Esophagus squamous epithelium (tissue), 4 donors: Measurements from ENCODE around the gene OBP2A.

Source experiments
- POLR2A ChIP-seq, 4 donors: fragments of 450-650 bp; IDR thresholded peaks; one replicate each; pipeline ENCODE4 v1.6.1; 2017; ENCODE audit warnings: antibody characterized with exemption in 4 of 4, mild to moderate bottlenecking in 4 of 4, moderate library complexity in 3 of 4
- TF ChIP-seq, protein P1 (sequence below), 6 experiments: fragments of 450-650 bp in 4 of 6; fragments of 200-600 bp in 2 of 6; sonication (generic) in 2 of 6; IDR thresholded peaks; one replicate each; pipeline ENCODE4 v1.5.1; 2016 to 2019; ENCODE audit warnings: antibody characterized with exemption in 6 of 6, mild to moderate bottlenecking in 4 of 6, moderate library complexity in 4 of 6

DNA sequence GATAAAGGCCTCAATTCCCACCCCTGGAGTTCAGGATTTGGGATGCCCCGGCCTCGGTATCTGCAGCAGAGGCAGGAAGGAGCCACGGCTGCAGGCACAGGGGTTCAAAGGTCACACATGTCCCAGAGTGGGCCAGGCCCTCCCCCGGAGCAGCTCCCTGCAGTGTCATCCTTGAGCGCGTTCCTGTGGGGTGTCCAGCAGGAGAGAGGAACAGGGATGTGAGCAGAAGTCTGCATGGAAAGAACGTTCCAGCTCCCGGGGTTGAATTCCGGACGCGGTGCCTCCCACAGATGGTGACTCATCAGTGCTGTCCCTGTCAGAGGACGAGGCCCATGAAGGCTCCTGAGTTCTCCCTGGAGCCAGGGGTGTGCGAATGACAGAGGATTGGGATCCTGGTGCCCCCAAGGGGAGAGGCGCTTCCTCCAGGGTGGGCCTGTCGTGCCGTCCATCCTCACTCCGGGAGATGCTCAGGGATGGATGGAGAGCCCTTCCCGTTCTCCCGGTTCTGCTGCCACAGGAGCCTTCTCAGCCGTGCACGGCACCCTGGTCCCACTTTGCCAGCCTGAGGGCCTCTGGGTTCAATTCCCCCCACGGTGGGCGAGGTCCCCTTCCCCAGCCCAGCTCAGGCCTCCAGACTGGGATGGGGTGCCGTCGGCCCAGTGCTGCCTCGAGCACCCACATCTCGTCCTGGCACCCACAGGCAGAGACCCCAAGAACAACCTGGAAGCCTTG is 21.6 kb upstream of the OBP2A start:
- TF ChIP-seq, protein P1, sequence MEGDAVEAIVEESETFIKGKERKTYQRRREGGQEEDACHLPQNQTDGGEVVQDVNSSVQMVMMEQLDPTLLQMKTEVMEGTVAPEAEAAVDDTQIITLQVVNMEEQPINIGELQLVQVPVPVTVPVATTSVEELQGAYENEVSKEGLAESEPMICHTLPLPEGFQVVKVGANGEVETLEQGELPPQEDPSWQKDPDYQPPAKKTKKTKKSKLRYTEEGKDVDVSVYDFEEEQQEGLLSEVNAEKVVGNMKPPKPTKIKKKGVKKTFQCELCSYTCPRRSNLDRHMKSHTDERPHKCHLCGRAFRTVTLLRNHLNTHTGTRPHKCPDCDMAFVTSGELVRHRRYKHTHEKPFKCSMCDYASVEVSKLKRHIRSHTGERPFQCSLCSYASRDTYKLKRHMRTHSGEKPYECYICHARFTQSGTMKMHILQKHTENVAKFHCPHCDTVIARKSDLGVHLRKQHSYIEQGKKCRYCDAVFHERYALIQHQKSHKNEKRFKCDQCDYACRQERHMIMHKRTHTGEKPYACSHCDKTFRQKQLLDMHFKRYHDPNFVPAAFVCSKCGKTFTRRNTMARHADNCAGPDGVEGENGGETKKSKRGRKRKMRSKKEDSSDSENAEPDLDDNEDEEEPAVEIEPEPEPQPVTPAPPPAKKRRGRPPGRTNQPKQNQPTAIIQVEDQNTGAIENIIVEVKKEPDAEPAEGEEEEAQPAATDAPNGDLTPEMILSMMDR (IDR thresholded peaks at IDR 0.05): no peak
- TF ChIP-seq POLR2A (IDR thresholded peaks at IDR 0.05): no peak
